Type B pancreatic cell (in vitro differentiated cells): ENCODE data around the gene ZNF335. TPM values are rescaled to one million over a fixed set of nuclear protein-coding genes. Genes with fewer than 3 reads are reported as not detected.

Experiments used
- DNase-seq: peaks from one replicate; pipeline ENCODE4 v3.0.0; 2021; ENCODE audit warnings: mixed read lengths; ENCODE audit not compliant: unreplicated experiment; ENCODE audit errors: extremely low spot score
- H3K27ac Mint-ChIP-seq: 2 replicates; pipeline ENCODE4 v1.8.0; 2021; ENCODE audit warnings: mild to moderate bottlenecking, mixed read lengths
- H3K27me3 Mint-ChIP-seq: 2 replicates; pipeline ENCODE4 v1.8.0; 2021; ENCODE audit warnings: mixed read lengths
- H3K36me3 Mint-ChIP-seq: 2 replicates; pipeline ENCODE4 v1.8.0; 2021; ENCODE audit warnings: mixed read lengths
- H3K4me1 Mint-ChIP-seq: one replicate; pipeline ENCODE4 v1.8.0; 2021; ENCODE audit warnings: mixed read lengths; ENCODE audit not compliant: unreplicated experiment
- H3K4me3 Mint-ChIP-seq: 2 replicates; pipeline ENCODE4 v1.8.0; 2021; ENCODE audit warnings: mild to moderate bottlenecking, mixed read lengths
- H3K9me3 Mint-ChIP-seq: 2 replicates; pipeline ENCODE4 v1.8.0; 2021; ENCODE audit warnings: mixed read lengths
- CTCF ChIP-seq: fragments of 200-600 bp; sonication (generic); conservative IDR thresholded peaks from 2 replicates; pipeline ENCODE4 v1.5.0; 2021; ENCODE audit warnings: antibody characterized with exemption, mild to moderate bottlenecking
- total RNA-seq: library from RNA; stranded (reverse); gene quantifications from 2 replicates; pipeline ENCODE4 v1.2.1, GENCODE V29; 2021; ENCODE audit warnings: low replicate concordance

ZNF335 gene
- total RNA-seq, 1 donor from 2014 or later: 19.9 TPM

GRCh38 chr20:45981261-45981660 lies 9.3 kb upstream of the ZNF335 start:
- DNase-seq: no peak
- no peak overlapping the region for H3K4me3 Mint-ChIP-seq
- H3K4me1 Mint-ChIP-seq: no peaks in the 10 kb centered on the region
- no peaks in the 10 kb centered on the region for H3K9me3 Mint-ChIP-seq
- TF ChIP-seq CTCF: no peak
- no peaks in the 10 kb centered on the region for H3K36me3 Mint-ChIP-seq
- no peak overlapping the region for H3K27ac Mint-ChIP-seq
- H3K27me3 Mint-ChIP-seq: peaks cover 24% of the 10 kb centered on the region

- H3K36me3 Mint-ChIP-seq: peaks cover 4% of the 10 kb centered on the region
- no peak overlapping the region for H3K4me3 Mint-ChIP-seq
- peaks cover 32% of the 10 kb centered on the region for H3K27me3 Mint-ChIP-seq
- no peak overlapping the region for H3K27ac Mint-ChIP-seq
- H3K9me3 Mint-ChIP-seq: peaks cover 4% of the 10 kb centered on the region
- no peak for DNase-seq
- no peak for TF ChIP-seq CTCF
- peaks cover 5% of the 10 kb centered on the region for H3K4me1 Mint-ChIP-seq
Observed at GRCh38 chr20:45976086-45976485, 4.1 kb upstream of the ZNF335 start.

- Mint-ChIP-seq H3K9me3 (peaks cover 4% of the 10 kb centered on the region), H3K36me3 (peaks cover 4% of the 10 kb centered on the region), H3K27ac (no peak overlapping the region), H3K4me1 (peaks cover 5% of the 10 kb centered on the region), H3K27me3 (peaks cover 32% of the 10 kb centered on the region), H3K4me3 (no peak overlapping the region)
- TF ChIP-seq CTCF: no peak
- DNase-seq: no peak
Observed at GRCh38 chr20:45975686-45976085, 3.7 kb upstream of the ZNF335 start.

- H3K27me3 Mint-ChIP-seq: peaks cover 32% of the 10 kb centered on the region
- H3K36me3 Mint-ChIP-seq: peaks cover 4% of the 10 kb centered on the region
- H3K9me3 Mint-ChIP-seq: peaks cover 4% of the 10 kb centered on the region
- H3K4me3 Mint-ChIP-seq: no peak overlapping the region
- peaks cover 10% of the 10 kb centered on the region for H3K4me1 Mint-ChIP-seq
- no peak for DNase-seq
- H3K27ac Mint-ChIP-seq: no peak overlapping the region
- no peak for TF ChIP-seq CTCF
Observed at GRCh38 chr20:45974896-45975565, 3.0 kb upstream of the ZNF335 start.

- H3K9me3 Mint-ChIP-seq: peaks cover 4% of the 10 kb centered on the region
- H3K27me3 Mint-ChIP-seq: peaks cover 16% of the 10 kb centered on the region
- H3K36me3 Mint-ChIP-seq: peaks cover 4% of the 10 kb centered on the region
- no peak for DNase-seq
- H3K4me1 Mint-ChIP-seq: peaks cover 13% of the 10 kb centered on the region
- no peak for TF ChIP-seq CTCF
- peak overlapping the region; percentile 100 for H3K27ac Mint-ChIP-seq
- peak overlapping the region; percentile 89 for H3K4me3 Mint-ChIP-seq
Observed at GRCh38 chr20:45972500-45973183, 639 bp upstream of the ZNF335 start.
